ENCODE measurements around the gene TPT1.

DNA sequence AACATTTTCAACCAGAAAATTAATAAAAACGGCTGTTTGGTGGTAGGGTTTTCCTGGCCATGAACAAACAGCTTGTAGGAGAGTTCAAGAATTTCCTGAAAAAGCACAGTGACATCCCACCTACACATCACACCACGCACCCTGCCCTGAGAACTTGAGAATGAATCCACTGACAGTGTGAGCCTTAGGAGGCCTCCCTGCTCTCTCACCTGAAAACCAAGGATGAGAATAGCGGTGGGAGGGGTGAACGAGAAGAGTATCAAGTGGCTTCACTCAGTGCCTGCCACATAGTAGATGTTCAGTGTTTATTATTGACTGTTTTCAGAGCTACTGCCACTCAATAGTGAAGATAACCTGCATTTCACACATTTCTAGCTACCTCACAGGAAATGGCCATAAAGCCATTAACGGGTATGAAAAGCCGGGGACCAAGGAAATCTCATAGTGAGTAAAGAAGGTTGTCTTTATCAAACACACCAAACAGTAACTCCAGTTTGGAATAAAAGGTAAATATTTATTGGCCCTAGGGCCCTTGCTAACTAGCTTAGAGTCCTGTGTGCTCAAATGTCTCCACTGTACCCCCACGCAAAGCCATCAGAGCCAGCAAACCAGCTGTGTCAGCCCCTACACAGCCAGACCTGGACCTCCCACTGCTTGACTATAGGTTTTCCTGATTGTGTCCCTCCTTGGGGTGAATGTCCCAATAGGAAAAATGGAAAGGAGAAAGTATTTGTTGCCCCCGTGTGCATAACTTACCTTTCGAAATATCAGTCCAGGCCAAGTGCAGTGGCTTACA is 40.6 kb downstream of the TPT1 start:
- TF ChIP-seq, protein P1, sequence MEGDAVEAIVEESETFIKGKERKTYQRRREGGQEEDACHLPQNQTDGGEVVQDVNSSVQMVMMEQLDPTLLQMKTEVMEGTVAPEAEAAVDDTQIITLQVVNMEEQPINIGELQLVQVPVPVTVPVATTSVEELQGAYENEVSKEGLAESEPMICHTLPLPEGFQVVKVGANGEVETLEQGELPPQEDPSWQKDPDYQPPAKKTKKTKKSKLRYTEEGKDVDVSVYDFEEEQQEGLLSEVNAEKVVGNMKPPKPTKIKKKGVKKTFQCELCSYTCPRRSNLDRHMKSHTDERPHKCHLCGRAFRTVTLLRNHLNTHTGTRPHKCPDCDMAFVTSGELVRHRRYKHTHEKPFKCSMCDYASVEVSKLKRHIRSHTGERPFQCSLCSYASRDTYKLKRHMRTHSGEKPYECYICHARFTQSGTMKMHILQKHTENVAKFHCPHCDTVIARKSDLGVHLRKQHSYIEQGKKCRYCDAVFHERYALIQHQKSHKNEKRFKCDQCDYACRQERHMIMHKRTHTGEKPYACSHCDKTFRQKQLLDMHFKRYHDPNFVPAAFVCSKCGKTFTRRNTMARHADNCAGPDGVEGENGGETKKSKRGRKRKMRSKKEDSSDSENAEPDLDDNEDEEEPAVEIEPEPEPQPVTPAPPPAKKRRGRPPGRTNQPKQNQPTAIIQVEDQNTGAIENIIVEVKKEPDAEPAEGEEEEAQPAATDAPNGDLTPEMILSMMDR (conservative IDR thresholded peaks at IDR 0.05; ENCODE audit: low read depth, low read length): no peak
- no peak for TF ChIP-seq EZH2 (IDR thresholded peaks at IDR 0.05; ENCODE audit: borderline replicate concordance, low read depth, low read length, poor library complexity, severe bottlenecking)
